GM10847 (cell line): ENCODE data around the gene CLCN4.

ENCODE experiments used
- POLR2A ChIP-seq: IDR thresholded peaks from 2 replicates; pipeline ENCODE4 v1.6.1; 2011; ENCODE audit not compliant: insufficient read length; ENCODE audit errors: extremely low read depth

CLCN4 gene

DNA sequence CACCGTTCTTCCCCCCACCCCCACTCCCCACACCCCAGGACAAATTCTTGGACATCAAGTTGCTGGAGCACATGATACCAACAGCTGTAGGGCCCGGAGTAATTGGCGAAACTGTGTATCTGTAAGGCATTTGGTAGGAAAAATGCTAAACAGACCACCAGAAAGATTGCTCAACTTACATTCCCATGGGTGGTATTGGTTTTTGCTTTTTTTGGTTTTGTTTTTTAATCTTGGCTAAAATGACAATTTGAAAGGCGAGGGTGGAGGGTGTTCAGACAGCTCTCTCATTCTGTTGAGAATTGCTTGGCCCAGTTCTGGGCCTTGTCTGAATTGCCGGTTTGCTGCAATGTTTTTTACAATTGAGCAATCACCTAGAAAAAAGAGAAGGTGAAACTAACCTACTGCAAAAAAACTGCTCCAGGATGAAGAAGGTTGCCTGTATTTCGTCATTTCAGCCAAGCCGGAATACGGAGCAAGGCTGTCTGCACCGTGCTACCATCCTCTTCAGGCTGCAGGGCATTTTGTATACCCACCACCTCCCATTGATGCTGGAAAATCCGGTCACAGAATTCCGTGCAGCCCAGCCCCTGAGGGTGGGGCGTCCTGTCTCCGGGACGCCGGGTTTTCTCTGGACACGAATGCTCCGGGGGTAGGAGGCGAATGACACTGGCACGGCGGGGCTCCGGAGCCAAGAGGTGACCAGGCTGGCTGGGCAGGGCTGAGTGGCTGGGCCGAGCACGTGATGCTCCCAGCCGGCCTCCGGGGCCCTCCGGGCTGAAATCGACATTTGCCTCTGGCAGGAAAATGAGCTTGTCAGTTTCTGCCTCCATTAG is at the start of gene CLCN4:
CLCN4 (plus strand) TSS at position 777 of the 833 bp plus-strand sequence. CDS start 28,058 bp downstream, outside the sequence.
- TF ChIP-seq POLR2A: no peak

GRCh38 chrX:10107483-10107882 is 49.3 kb upstream of the CLCN4 start:
- TF ChIP-seq POLR2A: no peak

DNA sequence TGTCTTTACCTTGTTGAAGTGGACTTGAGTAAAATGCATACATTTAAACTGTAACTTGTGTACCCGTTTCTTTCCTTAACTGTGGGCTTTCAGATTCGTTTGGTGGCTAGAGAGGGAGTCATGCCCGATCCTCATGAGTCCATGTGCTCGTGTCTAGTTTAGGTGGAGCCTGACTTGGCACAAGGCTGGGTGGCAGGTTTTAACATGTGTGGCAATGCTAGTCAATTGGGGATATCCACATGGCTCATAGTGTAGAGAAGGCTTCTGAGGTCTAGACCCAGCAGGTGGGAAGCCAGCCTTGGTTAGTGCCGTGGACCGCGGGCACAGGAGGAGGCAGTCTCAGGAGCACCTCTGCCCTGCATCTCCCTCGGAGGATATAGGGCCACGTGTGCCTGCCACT is 48.5 kb upstream of the CLCN4 start:
- TF ChIP-seq POLR2A: no peak

DNA sequence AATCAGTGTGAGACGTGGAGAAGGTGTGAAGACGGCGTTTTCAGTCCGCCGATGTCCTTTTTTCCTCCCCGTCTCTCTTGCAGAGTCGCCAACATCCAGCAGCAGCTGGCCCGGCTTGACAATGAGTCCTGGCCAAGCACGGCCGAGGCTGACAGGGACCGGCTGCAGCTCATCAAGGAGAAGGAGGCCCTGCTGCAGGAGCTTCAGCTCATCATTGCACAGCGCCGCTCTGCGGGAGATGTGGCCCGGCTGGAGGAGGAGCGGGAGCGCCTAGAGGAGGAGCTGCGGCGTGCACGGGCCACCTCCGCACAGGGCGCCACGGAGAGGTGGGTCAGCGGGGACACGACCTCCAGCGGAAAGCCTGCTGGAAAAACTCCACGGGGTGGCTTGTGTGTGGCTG is 47.1 kb upstream of the CLCN4 start:
- TF ChIP-seq POLR2A: no peak

GRCh38 chrX:10110316-10110935 is 46.3 kb upstream of the CLCN4 start:
- no peak for TF ChIP-seq POLR2A

DNA sequence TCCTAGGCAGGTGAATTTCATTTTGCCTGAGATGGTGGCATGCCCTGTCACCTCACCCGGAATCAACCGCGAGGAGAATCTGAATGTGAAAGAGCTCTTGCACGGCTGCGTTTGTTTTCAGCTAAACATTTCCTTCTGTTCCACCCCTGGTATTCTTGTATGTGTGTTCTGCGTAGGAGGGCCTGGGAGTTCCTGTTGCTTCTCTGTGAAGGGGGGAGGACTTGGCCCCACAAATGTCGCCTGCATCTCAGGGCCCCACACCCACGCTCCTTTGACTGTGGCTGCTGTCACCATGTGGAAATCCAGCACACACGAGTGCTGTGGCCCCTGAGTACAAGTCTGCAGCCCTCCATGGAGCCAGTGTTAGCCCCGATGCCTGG is 45.8 kb upstream of the CLCN4 start:
- no peak for TF ChIP-seq POLR2A

GRCh38 chrX:10111364-10112148 is 45.2 kb upstream of the CLCN4 start:
- no peak for TF ChIP-seq POLR2A

- TF ChIP-seq POLR2A: no peak
Observed at GRCh38 chrX:10112510-10112909, 44.3 kb upstream of the CLCN4 start.

DNA sequence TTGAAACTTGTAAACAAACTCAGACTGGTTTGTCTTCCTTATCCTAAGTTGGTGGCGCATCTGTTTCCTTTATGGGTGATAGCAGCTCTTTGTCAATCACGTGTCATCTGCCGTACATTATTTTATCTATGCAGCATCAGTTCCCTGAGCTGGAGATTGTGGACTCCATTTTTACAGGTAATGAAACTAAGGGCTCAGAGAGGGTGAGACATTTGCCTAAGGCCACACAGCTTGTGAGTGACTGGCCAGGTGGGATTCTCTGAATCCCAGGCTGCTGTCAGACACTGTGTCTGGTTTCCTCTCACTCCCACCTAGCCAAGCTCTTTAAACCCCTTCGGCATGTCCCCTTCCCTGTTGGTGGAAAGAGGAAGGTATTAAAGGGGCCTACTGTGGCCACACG is 41.7 kb upstream of the CLCN4 start:
- TF ChIP-seq POLR2A: no peak

DNA sequence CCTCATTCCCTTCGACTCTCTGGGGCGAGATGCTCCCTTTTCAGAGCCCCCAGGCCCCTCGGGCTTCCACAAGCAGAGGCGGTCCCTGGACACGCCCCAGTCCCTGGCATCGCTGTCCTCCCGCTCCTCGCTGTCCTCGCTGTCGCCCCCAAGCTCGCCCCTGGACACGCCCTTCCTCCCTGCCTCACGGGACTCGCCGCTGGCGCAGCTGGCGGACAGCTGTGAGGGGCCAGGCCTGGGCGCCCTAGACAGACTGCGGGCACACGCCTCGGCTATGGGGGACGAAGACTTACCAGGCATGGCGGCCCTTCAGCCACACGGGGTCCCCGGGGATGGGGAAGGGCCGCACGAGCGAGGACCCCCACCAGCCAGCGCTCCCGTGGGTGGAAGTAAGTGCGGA is 39.5 kb upstream of the CLCN4 start:
- no peak for TF ChIP-seq POLR2A

- TF ChIP-seq POLR2A: no peak
Observed at GRCh38 chrX:10117864-10118377, 38.9 kb upstream of the CLCN4 start.

GRCh38 chrX:10118530-10118929 is 38.2 kb upstream of the CLCN4 start:
- no peak for TF ChIP-seq POLR2A

DNA sequence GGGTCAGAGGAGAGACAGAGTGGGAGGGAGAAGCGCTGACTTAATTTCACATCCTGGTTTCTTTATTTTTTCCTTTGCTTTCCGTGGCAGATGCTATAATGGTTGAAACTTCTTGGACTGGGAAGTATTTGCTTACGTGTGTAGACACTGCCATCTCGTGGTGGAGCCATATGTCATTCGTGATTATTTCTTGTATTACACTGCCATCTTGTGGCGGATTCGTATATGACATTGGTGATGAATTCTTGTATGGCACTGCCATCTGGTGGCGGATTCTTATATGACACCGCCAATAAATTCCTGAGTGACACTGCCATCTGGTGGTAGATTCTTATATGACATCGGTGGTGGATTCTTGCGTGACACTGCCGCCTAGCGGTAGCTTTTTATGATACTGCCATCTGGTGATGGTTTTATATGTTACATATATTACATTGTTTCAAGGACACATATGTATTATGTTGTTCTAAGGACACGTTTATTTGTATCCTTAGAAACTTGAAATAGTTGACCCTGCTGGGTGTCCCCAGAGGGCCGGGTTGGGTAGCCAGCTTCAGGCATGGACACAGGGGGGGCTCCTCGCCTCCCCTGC is 37.3 kb upstream of the CLCN4 start:
- TF ChIP-seq POLR2A: no peak

DNA sequence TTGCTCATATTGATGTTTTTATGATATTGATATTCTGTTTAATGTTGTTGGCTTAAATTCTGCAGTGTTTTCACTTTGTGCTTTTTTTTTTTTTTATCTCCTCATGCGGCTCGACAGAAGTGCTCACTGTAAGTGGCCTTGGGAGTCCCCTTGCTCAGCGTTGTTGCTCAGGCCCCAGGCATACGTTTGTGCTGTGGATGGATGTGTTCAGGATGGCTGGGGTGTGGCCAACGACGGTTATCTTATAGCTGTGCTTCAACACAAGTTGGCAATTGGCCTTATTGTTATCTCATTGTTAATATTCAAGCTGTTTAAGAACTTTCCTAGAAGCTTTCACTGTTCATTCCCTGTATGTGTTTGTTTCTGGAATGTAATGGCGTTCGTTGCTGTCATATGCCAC is 36.4 kb upstream of the CLCN4 start:
- TF ChIP-seq POLR2A: no peak

DNA sequence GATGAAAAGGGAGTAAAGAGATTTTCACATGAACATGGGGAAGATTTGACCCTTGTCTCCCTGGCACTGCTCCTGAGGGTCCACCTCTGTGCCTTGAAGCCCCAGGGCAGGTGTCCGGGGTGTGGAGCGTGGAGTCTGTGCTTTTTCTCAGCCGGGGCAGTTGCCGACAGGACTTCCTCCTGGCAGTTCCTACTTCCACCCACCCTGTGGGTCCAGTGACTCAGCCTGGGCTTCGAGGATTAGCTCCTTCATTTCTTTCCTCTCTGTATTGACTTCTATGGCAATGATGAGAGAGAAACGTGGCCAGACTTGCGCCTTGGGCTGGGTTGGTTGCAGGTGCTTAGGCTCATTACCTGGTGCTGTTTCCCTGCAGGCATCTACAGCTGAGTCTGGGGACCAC is 35.9 kb upstream of the CLCN4 start:
- no peak for TF ChIP-seq POLR2A

DNA sequence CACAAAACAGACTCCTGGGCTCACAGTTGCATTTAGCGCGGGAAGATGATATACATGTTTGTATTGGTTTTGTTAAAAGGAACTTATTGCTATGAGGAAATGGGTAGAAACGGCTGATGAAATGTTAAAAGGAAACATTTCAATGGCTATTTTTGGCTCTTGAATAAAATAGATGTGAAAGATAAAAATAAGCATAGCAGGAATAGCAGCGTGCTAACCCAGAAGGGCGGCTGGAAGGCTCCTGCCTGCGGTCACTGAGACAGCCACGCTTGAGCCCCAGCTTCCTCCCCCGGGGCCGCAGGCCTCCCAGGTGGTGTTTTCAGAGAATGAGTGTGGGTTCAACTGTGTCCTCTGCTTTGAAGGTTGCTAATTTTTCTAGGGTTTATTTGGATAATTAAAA is 35.0 kb upstream of the CLCN4 start:
- no peak for TF ChIP-seq POLR2A
